Left lung (tissue), 10 donors: Measurements from ENCODE around the gene ESRRG. TPM values are rescaled to one million over a fixed set of nuclear protein-coding genes. Genes with fewer than 3 reads are reported as not detected.

Source experiments
- ATAC-seq: fragments of 200-7000 bp; cut with Tn5 transposase; one replicate; pipeline ENCODE4 v1.9.1; 2020; ENCODE audit warnings: moderate library complexity
- DNase-seq, 4 donors: peaks; one replicate each; pipeline ENCODE4 v3.0.0-alpha.2; 2013 to 2020
- H3K27ac ChIP-seq, 2 donors: fragments of 200-600 bp; sonication (generic) in 1 of 2; one replicate each; pipeline versions ENCODE4 v1.5.0 to v1.8.0; 2020 to 2021
- H3K27me3 ChIP-seq, 2 donors: fragments of 200-600 bp; sonication (generic) in 1 of 2; one replicate each; pipeline versions ENCODE4 v1.5.0 to v1.8.0; 2020 to 2021
- H3K36me3 ChIP-seq, 2 donors: fragments of 200-600 bp; sonication (generic) in 1 of 2; one replicate each; pipeline versions ENCODE4 v1.5.0 to v1.8.0; 2020 to 2021
- H3K4me1 ChIP-seq, 2 donors: fragments of 200-600 bp; one replicate each; pipeline ENCODE4 v1.8.0; 2021
- H3K4me3 ChIP-seq, 2 donors: fragments of 200-600 bp; sonication (generic) in 1 of 2; one replicate each; pipeline versions ENCODE4 v1.5.0 to v1.8.0; 2020 to 2021; ENCODE audit warnings: mild to moderate bottlenecking in 1 of 2
- H3K9me3 ChIP-seq, 2 donors: fragments of 200-600 bp; sonication (generic) in 1 of 2; one replicate each; pipeline versions ENCODE4 v1.5.0 to v1.8.0; 2020 to 2021
- intact Hi-C, 2 donors: fragments of 100-400 bp; cut with DNase I; formaldehyde crosslinking; loops; one replicate each; pipeline versions ENCODE4 v1.11.2 to v1.14.2; 2022
- polyA plus RNA-seq, 6 donors: library from polyadenylated mRNA; unstranded; fragments of 120-200 nt; gene quantifications; one replicate each; pipeline ENCODE4 v1.2.1, GENCODE V29; 2013; ENCODE audit not compliant: insufficient read length in 6 of 6
- total RNA-seq, 2 donors: library from RNA; stranded (reverse); fragmentation: NEBNext Ultra II Directional; extraction: Animal tissue kit (Norgen Biotek cat#: 25700); gene quantifications; one replicate each; pipeline ENCODE4 v1.2.1, GENCODE V29; 2021
- TF ChIP-seq, protein P1 (sequence below), 2 donors: fragments of 200-600 bp; sonication (generic) in 1 of 2; IDR thresholded peaks; one replicate each; pipeline versions ENCODE4 v1.5.0 to v1.8.0; 2021; ENCODE audit warnings: antibody characterized with exemption in 2 of 2
- donor health status: DM: no; HTN: yes; CAD: no.
- donor health status: DM: no; HTN: no; CAD: no.

The ESRRG gene
- total and polyA plus RNA-seq, 8 donors: 0.29 to 2.3 (median 1.5) TPM

DNA sequence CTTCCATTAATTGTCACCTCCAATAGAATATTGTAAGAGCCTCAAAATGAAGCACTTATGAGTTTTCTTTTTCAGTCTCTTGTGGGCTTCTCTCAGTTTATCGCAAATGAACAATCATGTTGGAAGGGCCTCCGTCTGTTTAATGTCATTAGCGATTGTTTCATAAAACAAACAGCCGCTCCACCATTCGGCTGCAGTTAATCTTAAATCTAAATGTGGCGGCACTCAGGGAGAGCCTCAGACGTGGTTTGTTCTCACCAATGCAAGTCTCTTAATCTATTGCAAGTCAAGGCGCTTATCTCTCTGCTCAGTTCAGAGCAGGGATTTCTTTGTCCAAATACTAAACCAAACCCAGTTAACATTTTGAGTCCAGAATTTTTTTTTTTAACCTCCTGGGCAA lies 34.9 kb upstream of the ESRRG start:
- no peak overlapping the region for H3K27ac ChIP-seq
- DNase-seq (no peak), ATAC-seq (no peak)
- no peaks in the 10 kb centered on the region for H3K4me1 ChIP-seq
- no peak overlapping the region for H3K4me3 ChIP-seq
- no peaks in the 10 kb centered on the region for H3K36me3 ChIP-seq
- TF ChIP-seq, protein P1, sequence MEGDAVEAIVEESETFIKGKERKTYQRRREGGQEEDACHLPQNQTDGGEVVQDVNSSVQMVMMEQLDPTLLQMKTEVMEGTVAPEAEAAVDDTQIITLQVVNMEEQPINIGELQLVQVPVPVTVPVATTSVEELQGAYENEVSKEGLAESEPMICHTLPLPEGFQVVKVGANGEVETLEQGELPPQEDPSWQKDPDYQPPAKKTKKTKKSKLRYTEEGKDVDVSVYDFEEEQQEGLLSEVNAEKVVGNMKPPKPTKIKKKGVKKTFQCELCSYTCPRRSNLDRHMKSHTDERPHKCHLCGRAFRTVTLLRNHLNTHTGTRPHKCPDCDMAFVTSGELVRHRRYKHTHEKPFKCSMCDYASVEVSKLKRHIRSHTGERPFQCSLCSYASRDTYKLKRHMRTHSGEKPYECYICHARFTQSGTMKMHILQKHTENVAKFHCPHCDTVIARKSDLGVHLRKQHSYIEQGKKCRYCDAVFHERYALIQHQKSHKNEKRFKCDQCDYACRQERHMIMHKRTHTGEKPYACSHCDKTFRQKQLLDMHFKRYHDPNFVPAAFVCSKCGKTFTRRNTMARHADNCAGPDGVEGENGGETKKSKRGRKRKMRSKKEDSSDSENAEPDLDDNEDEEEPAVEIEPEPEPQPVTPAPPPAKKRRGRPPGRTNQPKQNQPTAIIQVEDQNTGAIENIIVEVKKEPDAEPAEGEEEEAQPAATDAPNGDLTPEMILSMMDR (IDR thresholded peaks at IDR 0.05): no peak
- intact Hi-C loops: no loop called here
- no peaks in the 10 kb centered on the region for H3K9me3 ChIP-seq
- no peaks in the 10 kb centered on the region for H3K27me3 ChIP-seq

DNA sequence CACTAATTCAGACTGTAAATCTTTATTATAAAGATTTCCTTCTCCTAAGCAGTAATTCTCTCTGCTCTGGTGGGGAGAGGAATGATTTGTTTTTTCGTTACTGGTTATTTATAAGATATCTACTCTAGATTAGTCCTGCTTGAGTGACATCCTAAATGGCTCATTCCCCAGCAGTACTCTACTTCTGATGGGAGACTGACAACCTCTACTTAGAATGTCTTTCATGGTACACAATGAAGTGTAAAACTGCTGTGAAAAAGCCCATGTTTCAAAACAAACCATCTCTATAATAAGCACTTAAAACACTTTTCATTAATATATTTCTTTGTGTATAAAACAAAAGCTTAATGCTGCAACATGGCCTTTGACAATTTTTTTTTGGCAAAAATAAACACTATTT lies 33.9 kb upstream of the ESRRG start:
- intact Hi-C loops: no loop called here
- Histone ChIP-seq H3K27ac (no peak overlapping the region), H3K4me3 (no peak overlapping the region), H3K4me1 (no peaks in the 10 kb centered on the region), H3K27me3 (no peaks in the 10 kb centered on the region), H3K36me3 (no peaks in the 10 kb centered on the region), H3K9me3 (no peaks in the 10 kb centered on the region)
- no peak for DNase-seq
- ATAC-seq: no peak
- TF ChIP-seq, protein P1 (IDR thresholded peaks at IDR 0.05): no peak

DNA sequence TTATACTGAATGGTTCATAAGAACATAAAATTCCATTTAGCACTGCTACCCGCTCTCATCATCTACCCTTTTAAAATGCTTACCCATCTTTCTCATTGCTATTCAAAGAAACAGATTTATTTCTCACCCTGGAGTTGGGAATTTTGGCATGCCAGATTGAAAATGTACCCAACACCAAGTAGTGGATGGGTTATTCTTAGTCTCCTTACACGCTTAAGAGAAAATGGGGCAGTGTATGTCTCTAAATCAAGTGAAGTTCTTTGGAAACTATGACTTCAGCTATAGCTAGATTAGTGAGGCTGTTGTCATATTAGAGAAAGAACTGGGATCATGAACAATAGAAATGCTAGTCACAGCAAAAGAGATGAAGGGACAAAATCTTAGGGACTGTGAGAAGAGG lies 27.7 kb upstream of the ESRRG start:
- ATAC-seq (no peak), DNase-seq (no peak)
- H3K4me1 ChIP-seq: no peaks in the 10 kb centered on the region
- TF ChIP-seq, protein P1 (IDR thresholded peaks at IDR 0.05): no peak
- H3K27ac ChIP-seq: no peak overlapping the region
- no peaks in the 10 kb centered on the region for H3K36me3 ChIP-seq
- H3K9me3 ChIP-seq: no peaks in the 10 kb centered on the region
- no peak overlapping the region for H3K4me3 ChIP-seq
- no peaks in the 10 kb centered on the region for H3K27me3 ChIP-seq
- intact Hi-C loops: no loop called here

DNA sequence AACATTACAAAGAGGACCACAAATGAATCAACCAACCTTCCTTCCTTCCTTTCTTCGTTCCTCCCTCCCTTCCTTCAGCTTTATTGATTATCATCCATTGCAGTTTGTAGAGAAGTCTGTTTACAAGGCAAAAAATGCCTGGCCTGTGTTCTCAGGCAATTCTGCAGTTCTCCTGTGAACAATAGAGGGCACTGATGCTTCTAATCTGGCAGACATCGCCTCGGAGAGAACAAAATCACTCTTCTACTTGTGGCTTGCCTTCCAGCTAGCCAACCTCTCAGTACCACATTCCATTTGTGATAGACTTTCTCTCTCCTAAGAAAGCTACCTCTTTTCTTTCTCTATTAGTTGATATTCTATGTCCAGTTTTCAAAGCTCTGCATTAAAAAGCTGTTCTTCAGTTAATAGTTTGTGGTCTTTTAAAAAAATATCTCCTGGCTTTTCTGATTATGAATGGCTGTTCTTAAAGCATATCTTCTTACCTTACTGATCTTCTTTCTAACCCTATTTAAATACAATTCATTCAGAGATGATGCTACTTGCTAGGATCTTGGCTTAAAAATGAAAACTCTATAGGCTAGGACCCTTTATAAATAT lies 26.9 kb upstream of the ESRRG start:
- Histone ChIP-seq H3K27me3 (no peaks in the 10 kb centered on the region), H3K9me3 (no peaks in the 10 kb centered on the region), H3K36me3 (no peaks in the 10 kb centered on the region), H3K27ac (no peak overlapping the region), H3K4me3 (no peak overlapping the region), H3K4me1 (no peaks in the 10 kb centered on the region)
- peak; percentile 87 for ATAC-seq
- peak in 2 of 4 donors; percentile 45 to 66 for DNase-seq
- intact Hi-C loops: no loop called here
- TF ChIP-seq, protein P1 (IDR thresholded peaks at IDR 0.05): peak; percentile 40 to 41

DNA sequence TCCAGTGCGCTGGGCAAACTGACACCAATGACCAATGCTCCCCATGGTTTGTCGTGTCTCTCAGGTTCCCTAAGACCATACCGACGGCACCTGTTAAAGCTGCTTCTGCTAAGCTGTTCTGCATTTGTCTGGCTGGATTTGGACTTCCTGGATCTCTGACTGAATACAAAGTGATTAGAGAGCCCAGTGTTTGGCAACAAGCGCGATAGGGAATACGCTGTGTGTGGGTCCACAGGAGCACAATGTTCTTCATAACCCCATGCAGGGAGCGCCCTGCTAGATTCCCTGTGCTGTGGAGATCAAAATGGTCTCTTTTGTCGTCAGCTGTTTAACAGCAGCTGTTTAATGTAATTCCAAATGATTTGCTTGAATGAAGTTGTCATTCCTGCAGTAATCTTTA lies 26.0 kb upstream of the ESRRG start:
- Histone ChIP-seq H3K27ac (no peak overlapping the region), H3K36me3 (no peaks in the 10 kb centered on the region), H3K4me1 (no peaks in the 10 kb centered on the region), H3K4me3 (no peak overlapping the region), H3K27me3 (no peaks in the 10 kb centered on the region), H3K9me3 (no peaks in the 10 kb centered on the region)
- intact Hi-C loops: no loop called here
- TF ChIP-seq, protein P1 (IDR thresholded peaks at IDR 0.05): no peak
- ATAC-seq (no peak), DNase-seq (no peak)
